ENCODE data around the gene RTEL1. TPM values are rescaled to one million over a fixed set of nuclear protein-coding genes. Genes with fewer than 3 reads are reported as not detected.

RTEL1 gene
- total RNA-seq, 2 donors from 2014 or later = 7.3 to 50.4 TPM

- WGBS, 2 donors = 60 to 65% methylated on average over 5 of the region's 5 CpGs
- Histone ChIP-seq H3K27me3 (no peaks in the 10 kb centered on the region), H3K36me3 (replicated peaks in 1 of 2; ENCODE audit: insufficient read depth in 1 of 2, low read depth in 2 of 2) (peaks cover 0 to 8% of the 10 kb centered on the region in 2 donors), H3K4me1 (peaks cover 11% of the 10 kb centered on the region), H3K9me3 (no peaks in the 10 kb centered on the region), H3K27ac (no peak overlapping the region), H3K4me3 (no peak overlapping the region)
- intact Hi-C loops (cut with DNase I) = loop anchor here (10.0 kb wide), 1 partner anchor 77 kb away; the partner anchor contains the start of genes RTEL1 and STMN3
- no peak for ATAC-seq
- DNase-seq = no peak
- TF ChIP-seq POLR2A (IDR thresholded peaks at IDR 0.05) = no peak
- TF ChIP-seq, protein P1, sequence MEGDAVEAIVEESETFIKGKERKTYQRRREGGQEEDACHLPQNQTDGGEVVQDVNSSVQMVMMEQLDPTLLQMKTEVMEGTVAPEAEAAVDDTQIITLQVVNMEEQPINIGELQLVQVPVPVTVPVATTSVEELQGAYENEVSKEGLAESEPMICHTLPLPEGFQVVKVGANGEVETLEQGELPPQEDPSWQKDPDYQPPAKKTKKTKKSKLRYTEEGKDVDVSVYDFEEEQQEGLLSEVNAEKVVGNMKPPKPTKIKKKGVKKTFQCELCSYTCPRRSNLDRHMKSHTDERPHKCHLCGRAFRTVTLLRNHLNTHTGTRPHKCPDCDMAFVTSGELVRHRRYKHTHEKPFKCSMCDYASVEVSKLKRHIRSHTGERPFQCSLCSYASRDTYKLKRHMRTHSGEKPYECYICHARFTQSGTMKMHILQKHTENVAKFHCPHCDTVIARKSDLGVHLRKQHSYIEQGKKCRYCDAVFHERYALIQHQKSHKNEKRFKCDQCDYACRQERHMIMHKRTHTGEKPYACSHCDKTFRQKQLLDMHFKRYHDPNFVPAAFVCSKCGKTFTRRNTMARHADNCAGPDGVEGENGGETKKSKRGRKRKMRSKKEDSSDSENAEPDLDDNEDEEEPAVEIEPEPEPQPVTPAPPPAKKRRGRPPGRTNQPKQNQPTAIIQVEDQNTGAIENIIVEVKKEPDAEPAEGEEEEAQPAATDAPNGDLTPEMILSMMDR (IDR thresholded peaks at IDR 0.05) = no peak
Observed at GRCh38 chr20:63731410-63731809, 73.3 kb downstream of the RTEL1 start.

DNA sequence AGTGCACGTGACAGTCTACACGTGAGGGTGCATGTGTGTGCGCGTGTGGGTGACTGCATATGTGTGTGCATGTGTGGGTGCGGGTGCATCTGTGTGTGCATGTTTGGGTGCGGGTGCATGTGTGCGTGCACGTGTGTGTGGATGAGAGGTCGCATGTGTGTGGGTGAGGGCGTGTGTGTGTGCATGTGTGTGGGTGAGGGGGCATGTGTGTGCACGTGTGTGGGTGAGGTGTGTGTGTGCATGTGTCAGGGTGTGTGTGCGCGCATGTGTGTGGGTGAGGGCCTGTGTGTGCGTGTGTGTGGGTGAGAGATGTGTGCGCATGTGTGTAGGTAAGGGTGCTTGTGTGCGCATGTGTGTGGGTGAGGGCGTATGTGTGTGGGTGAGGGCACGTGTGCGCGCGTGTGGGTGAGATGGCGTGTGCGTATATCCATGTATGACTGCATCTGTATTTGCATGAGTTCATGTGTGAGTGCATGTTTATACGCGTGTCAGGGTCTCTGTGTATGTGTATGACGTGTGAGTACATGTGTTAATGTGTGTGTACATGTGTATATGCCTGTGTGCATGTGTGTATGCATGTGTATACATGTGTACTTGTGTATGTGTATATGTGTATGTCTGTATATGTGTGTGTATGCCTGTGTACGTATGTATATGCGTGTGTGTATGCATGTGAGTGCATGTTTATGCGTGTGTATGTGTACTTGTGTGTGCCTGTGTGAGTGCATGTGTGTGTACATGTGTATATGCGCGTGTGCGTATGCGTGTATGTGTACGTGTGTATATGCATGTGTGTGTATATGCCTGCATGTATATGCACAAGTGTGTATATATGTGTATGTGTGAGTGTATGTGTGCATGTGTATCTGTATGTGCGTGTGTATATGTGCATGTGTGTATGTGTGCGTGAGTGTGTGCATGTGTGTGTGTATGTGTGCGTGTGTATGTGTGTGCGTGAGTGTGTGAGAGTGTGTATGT is 74.3 kb downstream of the RTEL1 start:
- no peak for DNase-seq
- Histone ChIP-seq H3K9me3 (no peaks in the 10 kb centered on the region), H3K36me3 (replicated peaks in 1 of 2; ENCODE audit: insufficient read depth in 1 of 2, low read depth in 2 of 2) (peaks cover 0 to 8% of the 10 kb centered on the region in 2 donors), H3K27me3 (no peaks in the 10 kb centered on the region), H3K4me1 (peaks cover 17% of the 10 kb centered on the region), H3K4me3 (no peak overlapping the region), H3K27ac (no peak overlapping the region)
- ATAC-seq = no peak
- WGBS, 2 donors = 85 to 89% methylated on average over 38 of the region's 38 CpGs
- intact Hi-C loops (cut with DNase I) = loop anchor here (10.0 kb wide), 1 partner anchor 78 kb away; the partner anchor contains the start of genes RTEL1 and STMN3
- no peak for TF ChIP-seq POLR2A (IDR thresholded peaks at IDR 0.05)
- TF ChIP-seq, protein P1 (IDR thresholded peaks at IDR 0.05) = peak in 1 of 7 experiments; percentile 52

GRCh38 chr20:63733117-63733516 is 75.0 kb downstream of the RTEL1 start:
- TF ChIP-seq POLR2A (IDR thresholded peaks at IDR 0.05) = no peak
- TF ChIP-seq, protein P1 (IDR thresholded peaks at IDR 0.05) = no peak
- 88 to 94% methylated on average over 7 to 13 of the region's 13 CpGs for WGBS, 2 donors
- intact Hi-C loops (cut with DNase I) = loop anchor here (10.0 kb wide), 1 partner anchor 78 kb away; the partner anchor contains the start of genes RTEL1 and STMN3

GRCh38 chr20:63733579-63734081 is 75.5 kb downstream of the RTEL1 start:
- DNase-seq = no peak
- WGBS, 2 donors = 88 to 95% methylated on average over 9 to 17 of the region's 18 CpGs
- Histone ChIP-seq H3K4me3 (no peak overlapping the region), H3K9me3 (no peaks in the 10 kb centered on the region), H3K27ac (no peak overlapping the region), H3K4me1 (peaks cover 19% of the 10 kb centered on the region), H3K36me3 (replicated peaks in 1 of 2; ENCODE audit: insufficient read depth in 1 of 2, low read depth in 2 of 2) (peaks cover 0 to 8% of the 10 kb centered on the region in 2 donors), H3K27me3 (no peaks in the 10 kb centered on the region)
- no peak for TF ChIP-seq POLR2A (IDR thresholded peaks at IDR 0.05)
- TF ChIP-seq, protein P1 (IDR thresholded peaks at IDR 0.05) = no peak
- ATAC-seq = no peak
- intact Hi-C loops (cut with DNase I) = loop anchor here (10.0 kb wide), 1 partner anchor 79 kb away; the partner anchor contains the start of genes RTEL1 and STMN3

More at GRCh38 chr20:63733117-63733516, 75.0 kb downstream of the RTEL1 start:
- Histone ChIP-seq H3K27ac (no peak overlapping the region), H3K9me3 (no peaks in the 10 kb centered on the region), H3K27me3 (no peaks in the 10 kb centered on the region), H3K36me3 (replicated peaks in 1 of 2; ENCODE audit: insufficient read depth in 1 of 2, low read depth in 2 of 2) (peaks cover 0 to 8% of the 10 kb centered on the region in 2 donors), H3K4me1 (peaks cover 19% of the 10 kb centered on the region), H3K4me3 (no peak overlapping the region)
- DNase-seq = no peak
- ATAC-seq = no peak

All from body of pancreas (tissue), 4 donors.